Measurements from ENCODE around the gene DSP. TPM values are rescaled to one million over a fixed set of nuclear protein-coding genes. Genes with fewer than 3 reads are reported as not detected.

DSP gene
- total and polyA plus RNA-seq, 2 donors from 2014 or later: 14.7 to 96.2 TPM

GRCh38 chr6:7628479-7628878, 87.0 kb downstream of the DSP start:
- no peak for FAIRE-seq

GRCh38 chr6:7628909-7629308, 87.4 kb downstream of the DSP start:
- no peak for DNase-seq
- Histone ChIP-seq H3K4me3 (ENCODE audit: low read length in 3 of 3) (no peak overlapping the region), H3K4me1 (ENCODE audit: control insufficient read depth in 2 of 3, insufficient read depth in 2 of 3, low read depth in 1 of 3, low read length in 3 of 3) (no peaks in the 10 kb centered on the region), H3K9me3 (ENCODE audit: control insufficient read depth in 2 of 3, insufficient read depth in 1 of 3, low read length in 3 of 3) (no peaks in the 10 kb centered on the region), H3K36me3 (ENCODE audit: control insufficient read depth in 2 of 3, insufficient read depth in 3 of 3, low read length in 3 of 3) (no peaks in the 10 kb centered on the region), H3K27ac (ENCODE audit: low read depth in 2 of 2, low read length in 2 of 2) (no peak overlapping the region), H3K27me3 (ENCODE audit: control insufficient read depth, insufficient read depth, low read length) (no peaks in the 10 kb centered on the region), H3K9ac (ENCODE audit: low read length in 3 of 3) (no peak overlapping the region)
- FAIRE-seq: no peak
- TF ChIP-seq CTCF (IDR thresholded peaks at IDR 0.05; ENCODE audit: borderline replicate concordance, extremely low read depth, insufficient read depth): no peak
- intact Hi-C loops (cut with DNase I): no loop called here

More at GRCh38 chr6:7628479-7628878, 87.0 kb downstream of the DSP start:
- H3K4me1 ChIP-seq (ENCODE audit: control insufficient read depth in 2 of 3, insufficient read depth in 2 of 3, low read depth in 1 of 3, low read length in 3 of 3): no peaks in the 10 kb centered on the region
- H3K36me3 ChIP-seq (ENCODE audit: control insufficient read depth in 2 of 3, insufficient read depth in 3 of 3, low read length in 3 of 3): no peaks in the 10 kb centered on the region
- intact Hi-C loops (cut with DNase I): no loop called here
- DNase-seq: no peak
- H3K9ac ChIP-seq (ENCODE audit: low read length in 3 of 3): no peak overlapping the region
- H3K27me3 ChIP-seq (ENCODE audit: control insufficient read depth, insufficient read depth, low read length): no peaks in the 10 kb centered on the region
- TF ChIP-seq CTCF (IDR thresholded peaks at IDR 0.05; ENCODE audit: borderline replicate concordance, extremely low read depth, insufficient read depth): no peak
- H3K27ac ChIP-seq (ENCODE audit: low read depth in 2 of 2, low read length in 2 of 2): no peak overlapping the region
- no peak overlapping the region for H3K4me3 ChIP-seq (ENCODE audit: low read length in 3 of 3)
- H3K9me3 ChIP-seq (ENCODE audit: control insufficient read depth in 2 of 3, insufficient read depth in 1 of 3, low read length in 3 of 3): no peaks in the 10 kb centered on the region

- H3K27ac ChIP-seq (ENCODE audit: low read depth in 2 of 2, low read length in 2 of 2): no peak overlapping the region
- FAIRE-seq: no peak
- H3K9me3 ChIP-seq (ENCODE audit: control insufficient read depth in 2 of 3, insufficient read depth in 1 of 3, low read length in 3 of 3): no peaks in the 10 kb centered on the region
- intact Hi-C loops (cut with DNase I): no loop called here
- H3K27me3 ChIP-seq (ENCODE audit: control insufficient read depth, insufficient read depth, low read length): no peaks in the 10 kb centered on the region
- no peak overlapping the region for H3K4me3 ChIP-seq (ENCODE audit: low read length in 3 of 3)
- DNase-seq: no peak
- TF ChIP-seq CTCF (IDR thresholded peaks at IDR 0.05; ENCODE audit: borderline replicate concordance, extremely low read depth, insufficient read depth): no peak
- H3K4me1 ChIP-seq (ENCODE audit: control insufficient read depth in 2 of 3, insufficient read depth in 2 of 3, low read depth in 1 of 3, low read length in 3 of 3): no peaks in the 10 kb centered on the region
- no peaks in the 10 kb centered on the region for H3K36me3 ChIP-seq (ENCODE audit: control insufficient read depth in 2 of 3, insufficient read depth in 3 of 3, low read length in 3 of 3)
- H3K9ac ChIP-seq (ENCODE audit: low read length in 3 of 3): no peak overlapping the region
These were observed 87.8 kb downstream of the DSP start for GRCh38 chr6:7629321-7629720.

GRCh38 chr6:7630792-7631191, 89.3 kb downstream of the DSP start:
- DNase-seq (no peak), FAIRE-seq (no peak)
- intact Hi-C loops (cut with DNase I): no loop called here
- TF ChIP-seq CTCF (IDR thresholded peaks at IDR 0.05; ENCODE audit: borderline replicate concordance, extremely low read depth, insufficient read depth): no peak
- H3K9me3 ChIP-seq (ENCODE audit: control insufficient read depth in 2 of 3, insufficient read depth in 1 of 3, low read length in 3 of 3): no peaks in the 10 kb centered on the region
- no peak overlapping the region for H3K9ac ChIP-seq (ENCODE audit: low read length in 3 of 3)
- no peaks in the 10 kb centered on the region for H3K4me1 ChIP-seq (ENCODE audit: control insufficient read depth in 2 of 3, insufficient read depth in 2 of 3, low read depth in 1 of 3, low read length in 3 of 3)
- H3K4me3 ChIP-seq (ENCODE audit: low read length in 3 of 3): no peak overlapping the region
- no peaks in the 10 kb centered on the region for H3K27me3 ChIP-seq (ENCODE audit: control insufficient read depth, insufficient read depth, low read length)
- H3K36me3 ChIP-seq (ENCODE audit: control insufficient read depth in 2 of 3, insufficient read depth in 3 of 3, low read length in 3 of 3): no peaks in the 10 kb centered on the region
- no peak overlapping the region for H3K27ac ChIP-seq (ENCODE audit: low read depth in 2 of 2, low read length in 2 of 2)
